Measurements from ENCODE around the gene SORCS2.

SORCS2 gene

DNA sequence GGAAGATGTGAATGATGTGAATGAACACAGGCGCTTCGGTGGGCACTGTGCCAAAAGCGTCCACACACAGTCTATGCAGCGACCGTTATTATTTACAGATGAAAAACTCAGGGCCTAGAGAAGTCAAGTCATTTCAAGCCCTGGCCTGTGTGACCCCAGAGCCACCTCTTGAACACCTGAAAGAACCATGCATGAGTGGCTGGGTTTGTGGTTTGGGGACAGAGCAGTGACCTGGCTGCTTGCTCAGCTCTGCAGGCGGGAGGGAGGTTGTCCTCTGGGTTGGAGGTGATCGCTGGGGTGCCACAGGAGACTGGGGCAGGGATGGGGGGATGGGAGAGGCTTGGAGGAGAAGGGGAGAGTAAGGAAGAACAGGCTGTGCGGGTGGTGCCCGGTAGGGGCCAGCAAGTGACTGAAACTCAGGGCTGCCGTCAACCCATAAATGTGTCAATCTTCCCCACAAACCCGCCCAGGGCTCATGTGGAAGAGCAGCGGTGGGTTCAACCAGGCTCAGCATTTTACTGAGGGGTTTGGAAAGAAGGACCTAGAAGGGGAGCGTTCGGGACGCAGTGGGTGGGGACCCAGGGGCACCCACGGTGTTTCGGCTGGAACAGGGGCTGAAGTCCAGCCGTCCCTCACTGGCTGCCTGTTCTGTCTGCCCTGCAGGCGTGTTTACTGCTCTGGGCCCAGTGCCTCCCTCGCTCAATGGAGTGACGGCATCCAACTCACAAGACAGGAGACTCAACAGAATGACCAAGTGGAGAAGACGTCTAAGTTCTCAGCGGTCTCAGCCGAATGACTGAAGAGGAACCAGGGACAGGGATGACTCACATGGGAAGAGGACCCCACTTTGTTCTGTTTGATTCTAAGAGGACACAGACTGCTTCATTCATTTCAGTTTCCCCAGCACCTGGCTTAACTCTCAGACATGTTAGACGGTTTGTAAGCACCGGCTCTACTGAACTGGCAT, 579.5 kb downstream of the SORCS2 start:
- no peak for DNase-seq

DNA sequence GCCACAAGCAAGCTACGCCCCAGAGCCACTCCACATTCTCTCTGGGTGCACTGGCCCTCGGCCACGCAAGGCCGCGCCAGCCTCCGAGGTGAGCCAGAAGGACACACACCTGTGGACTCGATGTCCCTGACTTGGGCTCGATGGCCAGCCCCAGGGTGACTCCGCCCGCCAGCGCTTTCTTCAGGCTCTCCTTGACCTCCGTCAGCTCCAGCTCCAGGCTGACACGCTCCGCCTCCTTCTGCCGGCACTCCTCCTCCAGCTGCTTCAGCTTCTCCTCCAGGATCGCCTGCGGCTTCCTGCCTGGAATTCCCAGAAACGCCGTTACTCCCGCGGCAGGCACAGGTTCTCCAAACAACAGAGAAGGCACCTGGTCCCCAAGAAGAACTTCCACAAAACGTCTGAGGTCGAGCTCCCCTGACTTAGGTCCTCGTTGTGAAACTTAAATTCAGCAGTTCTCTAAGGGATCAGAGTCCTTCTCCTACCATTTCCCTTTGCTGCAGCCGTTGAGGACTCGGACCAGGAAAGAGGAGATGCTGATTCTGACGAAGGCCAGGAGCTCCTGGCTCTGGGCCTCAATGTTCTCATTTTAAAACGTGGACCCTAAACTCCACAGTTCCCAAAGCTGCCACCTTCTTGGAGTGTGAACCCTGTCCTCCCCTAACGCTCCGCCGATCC, 580.5 kb downstream of the SORCS2 start:
- DNase-seq, result no peak

GRCh38 chr4:7773401-7774180, 581.3 kb downstream of the SORCS2 start:
- no peak for DNase-seq

DNA sequence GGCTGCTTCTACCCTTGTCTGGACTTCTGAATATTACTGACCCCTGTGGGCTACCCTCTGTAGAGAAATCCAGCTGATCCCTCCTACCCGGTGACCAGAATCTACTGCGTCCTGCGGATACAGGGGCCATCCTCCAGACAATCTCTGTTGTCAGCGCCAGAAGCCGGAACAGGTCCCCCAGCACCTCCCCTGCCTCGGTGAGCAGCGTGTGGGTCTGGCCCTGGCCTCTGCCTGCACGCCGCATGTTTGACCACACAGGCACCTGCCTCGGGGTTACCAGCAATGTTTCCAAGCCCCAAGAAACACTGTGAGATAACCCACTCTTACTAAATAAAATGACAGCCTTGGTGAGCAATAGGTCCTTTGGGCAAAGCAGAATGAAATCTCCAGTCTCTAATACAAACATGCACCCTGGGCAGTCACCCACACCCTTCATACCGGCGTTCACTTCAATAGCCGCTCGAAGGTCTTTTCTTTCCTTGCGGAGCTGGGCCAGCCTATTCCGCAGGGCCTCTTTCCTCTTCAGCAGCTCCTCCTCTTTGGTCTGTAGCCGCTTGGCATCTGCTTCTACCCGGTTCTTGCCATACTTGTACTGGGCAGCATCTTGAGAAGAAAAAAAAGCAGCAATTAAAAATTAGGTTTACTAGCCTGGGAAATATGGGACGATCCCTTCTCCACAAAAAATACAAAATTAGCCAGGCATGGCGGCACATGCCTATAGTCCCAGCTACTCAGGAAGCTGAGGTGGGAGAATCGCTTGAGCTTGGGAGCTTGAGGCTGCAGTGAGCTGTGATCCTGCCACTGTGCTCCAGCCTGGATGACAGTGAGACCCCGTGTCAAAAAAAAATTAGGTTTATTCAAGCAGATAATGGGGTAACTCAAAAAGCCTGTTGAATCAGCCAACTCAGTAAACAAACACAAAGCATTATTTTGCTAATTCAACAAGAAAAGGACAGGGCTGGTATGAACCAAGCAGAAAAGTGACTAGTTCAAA, 582.3 kb downstream of the SORCS2 start:
- DNase-seq, result no peak

- DNase-seq, result no peak
Measured at GRCh38 chr4:7775396-7775795, 583.1 kb downstream of the SORCS2 start.

GRCh38 chr4:7777017-7777710, 584.8 kb downstream of the SORCS2 start:
- no peak for DNase-seq

- no peak for DNase-seq
Measured at GRCh38 chr4:7777871-7778509, 585.7 kb downstream of the SORCS2 start.

DNA sequence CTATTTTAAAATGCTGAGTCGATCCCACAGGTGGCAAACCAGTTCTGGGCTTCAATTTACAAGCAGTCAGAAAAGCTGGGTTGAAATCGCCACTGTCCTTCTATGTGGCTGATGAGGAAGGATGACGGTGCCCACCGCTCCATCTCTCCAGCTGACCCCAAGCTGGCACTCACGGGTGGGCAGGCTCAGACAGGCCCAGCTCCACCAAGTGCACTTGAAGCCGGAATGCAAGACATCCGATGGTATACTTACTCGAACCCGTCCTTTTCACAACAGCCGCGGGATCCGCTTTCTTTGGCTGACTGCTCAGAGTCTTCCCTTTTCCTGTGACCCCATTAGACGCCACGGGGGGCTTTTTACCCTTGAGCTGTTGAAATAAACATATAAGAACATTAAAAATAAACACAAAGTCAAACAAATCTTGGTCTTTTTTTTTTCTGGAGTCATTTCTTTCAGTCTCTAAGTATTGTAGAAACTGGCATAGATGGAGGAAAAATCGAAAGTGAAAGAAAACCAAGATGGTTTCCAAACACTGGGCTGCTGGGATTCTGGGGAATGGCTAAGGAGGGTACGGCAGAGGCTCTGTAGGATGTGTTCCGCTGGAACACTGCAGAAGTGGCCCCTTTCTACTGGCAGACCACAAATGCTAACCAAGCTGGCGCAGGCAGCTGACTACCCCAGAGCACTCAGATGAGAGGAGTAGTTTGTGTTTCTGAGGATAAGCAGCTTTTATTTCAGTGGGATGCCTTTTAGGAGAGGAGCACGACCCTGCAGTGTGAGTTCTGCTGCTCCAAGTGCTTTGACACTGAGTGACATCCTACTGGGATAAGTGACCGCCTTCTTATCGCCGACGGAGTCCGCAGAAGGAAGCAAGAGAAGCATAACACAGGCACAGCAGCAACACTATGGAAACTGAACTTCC, 586.4 kb downstream of the SORCS2 start:
- DNase-seq, result no peak

- DNase-seq, result peak in 2 of 4 experiments; percentile 8 to 25
Measured at GRCh38 chr4:7779432-7779768, 587.1 kb downstream of the SORCS2 start.

DNA sequence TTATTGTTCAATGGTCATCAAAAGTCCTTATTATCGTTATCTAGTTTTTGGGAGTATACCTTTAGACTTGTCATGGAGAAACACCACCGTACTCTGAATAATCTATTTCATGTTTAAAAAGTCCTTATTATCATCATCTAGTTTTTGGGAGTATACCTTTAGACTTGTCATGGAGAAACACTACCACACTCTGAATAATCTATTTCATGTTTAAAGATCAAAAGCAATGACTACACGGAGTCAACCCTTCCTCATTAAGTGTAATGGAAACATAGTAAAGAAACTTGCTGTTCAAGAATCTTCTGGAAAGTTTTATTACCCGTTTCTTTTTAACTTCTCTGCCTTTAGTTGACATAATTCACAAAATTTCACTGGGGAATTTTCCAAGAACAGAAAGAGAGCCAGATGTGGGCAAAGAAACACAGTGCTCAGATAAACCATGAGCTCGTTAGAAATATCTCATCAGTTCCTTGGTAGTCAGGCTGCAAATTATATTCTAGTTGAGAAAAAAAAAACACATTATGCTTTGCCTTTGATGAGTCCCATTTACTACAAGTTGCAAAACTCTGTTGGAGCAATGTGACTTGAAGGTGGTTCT, 588.5 kb downstream of the SORCS2 start:
- no peak for DNase-seq

DNA sequence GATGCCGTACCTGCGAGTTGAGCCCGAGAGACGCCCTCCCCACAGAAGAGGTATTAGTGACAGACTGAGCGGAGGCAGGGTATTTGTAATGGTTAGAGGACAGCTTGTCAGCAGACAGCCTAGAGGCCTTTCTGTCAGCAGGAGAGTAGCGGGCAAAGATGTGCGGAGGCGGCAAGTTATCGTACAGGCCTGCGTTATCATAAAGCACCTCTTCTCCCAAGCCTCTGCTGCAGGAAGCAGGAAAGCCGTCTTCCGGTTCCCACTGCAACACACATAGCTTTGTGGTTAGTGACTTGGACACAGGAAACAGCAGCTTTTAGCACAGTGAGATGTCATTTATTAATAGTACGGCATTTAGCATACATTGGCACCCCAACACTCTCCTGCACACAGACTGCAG, 589.0 kb downstream of the SORCS2 start:
- peak; percentile 14 to 51 (median 40) for DNase-seq

- no peak for DNase-seq
Measured at GRCh38 chr4:7781993-7782392, 589.7 kb downstream of the SORCS2 start.

- DNase-seq, result no peak
Measured at GRCh38 chr4:7782783-7783182, 590.4 kb downstream of the SORCS2 start.

GRCh38 chr4:7783541-7783940, 591.2 kb downstream of the SORCS2 start:
- no peak for DNase-seq

GRCh38 chr4:7784131-7784870, 592.0 kb downstream of the SORCS2 start:
- DNase-seq, result no peak

GRCh38 chr4:7785017-7785416, 592.7 kb downstream of the SORCS2 start:
- no peak for DNase-seq

GRCh38 chr4:7786040-7786439, 593.7 kb downstream of the SORCS2 start:
- DNase-seq, result no peak

DNA sequence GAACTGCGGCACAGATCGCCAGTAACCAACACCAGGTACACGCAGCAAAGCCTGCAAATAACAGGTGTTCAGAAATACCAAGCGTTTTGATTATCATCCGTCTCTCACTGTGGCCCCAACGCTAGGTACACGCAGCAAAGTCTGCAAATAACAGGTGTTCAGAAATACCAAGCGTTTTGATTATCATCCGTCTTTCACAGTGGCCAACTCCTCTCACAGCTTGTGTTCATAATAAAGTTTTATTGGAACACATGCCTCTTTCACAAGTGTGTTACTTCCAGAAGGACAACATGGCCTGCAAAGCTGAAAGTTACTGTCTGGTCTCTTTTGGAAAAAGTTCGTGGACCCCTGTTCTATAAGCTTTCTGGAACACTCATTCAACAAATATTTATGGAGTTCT, 594.2 kb downstream of the SORCS2 start:
- DNase-seq, result no peak
